Skeletal muscle tissue (tissue), 4 donors: ENCODE measurements around the gene CASTOR1. TPM values are rescaled to one million over a fixed set of nuclear protein-coding genes. Genes with fewer than 3 reads are reported as not detected.
A peak's percentile ranks its signal among the peaks of the same experiment; 100 is the strongest.

Experiments
- H3K27ac ChIP-seq: one replicate; pipeline ENCODE4 v1.7.0; 2013; ENCODE audit warnings: mild to moderate bottlenecking, low read depth, low read length, inconsistent platforms
- H3K27me3 ChIP-seq, 3 donors: one replicate each; pipeline ENCODE4 v1.7.0; 2013; ENCODE audit warnings: low read length in 3 of 3; ENCODE audit not compliant: control insufficient read depth in 3 of 3, insufficient read depth in 3 of 3
- H3K36me3 ChIP-seq, 3 donors: one replicate each; pipeline ENCODE4 v1.7.0; 2013; ENCODE audit warnings: low read length in 3 of 3; ENCODE audit not compliant: control insufficient read depth in 3 of 3, insufficient read depth in 3 of 3
- H3K4me1 ChIP-seq, 3 donors: one replicate each; pipeline ENCODE4 v1.7.0; 2013; ENCODE audit warnings: low read length in 3 of 3, mild to moderate bottlenecking in 3 of 3; ENCODE audit not compliant: control insufficient read depth in 3 of 3, insufficient read depth in 3 of 3
- H3K4me3 ChIP-seq, 3 donors: one replicate each; pipeline ENCODE4 v1.7.0; 2013; ENCODE audit warnings: low read length in 3 of 3
- H3K9ac ChIP-seq, 3 donors: one replicate each; pipeline ENCODE4 v1.7.0; 2013; ENCODE audit warnings: low read length in 3 of 3, mild to moderate bottlenecking in 3 of 3, moderate library complexity in 2 of 3, low read depth in 1 of 3
- H3K9me3 ChIP-seq, 3 donors: one replicate each; pipeline ENCODE4 v1.7.0; 2013; ENCODE audit warnings: low read length in 3 of 3; ENCODE audit not compliant: control insufficient read depth in 3 of 3
- total RNA-seq: library from RNA; depleted of rRNA; stranded (reverse); fragments of >200 nt; gene quantifications from one replicate; pipeline ENCODE4 v1.2.3, GENCODE V29; 2014
- donor health status: Osteomylitis.

CASTOR1 gene
- total RNA-seq, 1 donor from 2014 or later = 2.6 TPM

GRCh38 chr22:30321461-30321860 lies 32.2 kb upstream of the CASTOR1 start:
- Histone ChIP-seq H3K4me3 (no peak overlapping the region), H3K4me1 (peaks cover 39 to 49% (median 44%) of the 10 kb centered on the region in 3 donors), H3K9ac (no peak overlapping the region), H3K36me3 (peaks cover 3 to 5% (median 3%) of the 10 kb centered on the region in 3 donors), H3K27ac (peak overlapping the region; percentile 15), H3K9me3 (no peaks in the 10 kb centered on the region), H3K27me3 (no peaks in the 10 kb centered on the region)

- H3K4me3 ChIP-seq = no peak overlapping the region
- no peak overlapping the region for H3K27ac ChIP-seq
- H3K27me3 ChIP-seq = no peaks in the 10 kb centered on the region
- peaks cover 2 to 3% (median 3%) of the 10 kb centered on the region in 3 donors for H3K36me3 ChIP-seq
- H3K9ac ChIP-seq = no peak overlapping the region
- H3K4me1 ChIP-seq = peaks cover 27 to 42% (median 36%) of the 10 kb centered on the region in 3 donors
- no peaks in the 10 kb centered on the region for H3K9me3 ChIP-seq
Observed at GRCh38 chr22:30320021-30320556, 30.8 kb upstream of the CASTOR1 start.

- H3K9me3 ChIP-seq = no peaks in the 10 kb centered on the region
- H3K36me3 ChIP-seq = peaks cover 2 to 3% (median 3%) of the 10 kb centered on the region in 3 donors
- H3K27me3 ChIP-seq = no peaks in the 10 kb centered on the region
- no peak overlapping the region for H3K9ac ChIP-seq
- H3K4me1 ChIP-seq = peaks cover 20 to 34% (median 27%) of the 10 kb centered on the region in 3 donors
- H3K4me3 ChIP-seq = no peak overlapping the region
- H3K27ac ChIP-seq = no peak overlapping the region
Observed at GRCh38 chr22:30318799-30319419, 29.6 kb upstream of the CASTOR1 start.

GRCh38 chr22:30317778-30318177 lies 28.5 kb upstream of the CASTOR1 start:
- H3K4me3 ChIP-seq = no peak overlapping the region
- peaks cover 19 to 38% (median 27%) of the 10 kb centered on the region in 3 donors for H3K4me1 ChIP-seq
- no peaks in the 10 kb centered on the region for H3K9me3 ChIP-seq
- H3K27me3 ChIP-seq = no peaks in the 10 kb centered on the region
- H3K36me3 ChIP-seq = peaks cover 2 to 3% (median 3%) of the 10 kb centered on the region in 3 donors
- no peak overlapping the region for H3K27ac ChIP-seq
- no peak overlapping the region for H3K9ac ChIP-seq

DNA sequence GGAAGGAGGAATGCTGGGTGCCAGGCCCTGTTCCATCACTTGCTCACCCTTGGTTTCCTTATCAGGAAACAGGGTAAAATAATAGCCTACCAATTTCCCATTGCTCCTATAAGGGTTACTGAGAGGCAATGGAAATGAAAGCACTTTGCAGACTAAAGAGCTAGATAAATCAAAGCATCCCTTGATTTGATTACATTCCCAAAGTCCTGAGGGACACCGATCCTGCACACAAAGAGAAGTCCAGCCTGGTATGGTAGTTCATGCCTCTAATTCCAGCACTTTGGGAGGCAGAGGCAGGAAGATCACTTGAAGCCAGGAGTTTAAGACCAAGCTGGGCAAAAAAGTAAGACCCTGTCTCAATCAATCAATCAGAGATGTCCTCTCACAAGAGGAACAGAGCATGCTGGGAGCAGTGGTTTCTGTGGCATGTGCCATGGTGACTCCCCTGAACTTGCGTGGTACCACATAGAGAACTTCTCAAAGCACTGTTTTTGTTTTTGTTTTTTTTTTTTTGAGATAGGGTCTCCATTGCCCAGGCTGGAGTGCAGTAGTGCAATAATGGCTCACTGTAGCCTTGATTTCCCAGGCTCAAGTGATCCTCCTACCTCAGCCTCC lies 26.8 kb upstream of the CASTOR1 start:
- no peaks in the 10 kb centered on the region for H3K27me3 ChIP-seq
- no peak overlapping the region for H3K27ac ChIP-seq
- peaks cover 25 to 46% (median 35%) of the 10 kb centered on the region in 3 donors for H3K4me1 ChIP-seq

GRCh38 chr22:30314915-30315314 lies 25.6 kb upstream of the CASTOR1 start:
- Histone ChIP-seq H3K36me3 (peaks cover 0 to 3% (median 0%) of the 10 kb centered on the region in 3 donors), H3K9me3 (no peaks in the 10 kb centered on the region), H3K4me3 (no peak overlapping the region), H3K9ac (no peak overlapping the region), H3K27ac (no peak overlapping the region), H3K27me3 (no peaks in the 10 kb centered on the region), H3K4me1 (peaks cover 34 to 46% (median 36%) of the 10 kb centered on the region in 3 donors)

More for the DNA sequence above, 26.8 kb upstream of the CASTOR1 start:
- no peak overlapping the region for H3K9ac ChIP-seq
- no peaks in the 10 kb centered on the region for H3K9me3 ChIP-seq
- peaks cover 2 to 3% (median 3%) of the 10 kb centered on the region in 3 donors for H3K36me3 ChIP-seq
- H3K4me3 ChIP-seq = no peak overlapping the region

DNA sequence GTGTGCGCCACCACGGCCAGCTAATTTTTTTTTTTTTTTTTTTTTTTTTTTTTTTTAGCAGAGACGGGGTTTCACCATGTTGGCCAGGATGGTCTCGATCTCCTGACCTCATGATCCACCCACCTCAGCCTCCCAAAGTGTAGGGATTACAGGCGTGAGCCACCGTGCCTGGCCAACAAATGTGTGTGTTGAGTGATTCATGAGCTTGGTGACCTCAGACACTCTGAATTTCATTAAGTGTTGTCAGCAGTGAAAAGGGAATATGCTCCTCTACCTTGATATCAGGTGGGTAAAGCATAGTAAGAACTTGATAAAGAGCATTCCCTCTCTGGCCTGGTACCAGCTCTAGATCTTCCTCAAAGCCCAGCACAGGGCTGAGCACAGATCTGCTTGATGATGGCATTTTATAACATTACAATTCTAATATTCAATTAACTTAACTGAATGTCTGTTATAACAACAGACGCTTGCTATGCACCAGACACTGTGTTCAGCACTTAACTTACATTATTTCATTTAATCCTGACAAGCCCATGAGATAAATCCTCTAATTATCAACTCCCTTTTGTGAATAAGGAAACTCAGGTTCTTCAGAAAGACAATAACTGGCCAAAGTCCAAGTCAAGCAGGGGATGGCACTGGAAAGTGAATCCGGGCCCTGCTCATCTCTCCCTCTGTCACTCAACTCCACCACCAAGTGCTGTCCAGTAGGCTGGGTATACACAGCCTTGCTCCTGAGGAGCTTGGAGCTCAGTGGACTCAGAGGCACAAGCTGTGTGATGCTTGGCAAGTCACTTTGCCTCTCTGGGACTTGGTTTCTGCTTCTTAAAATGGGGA lies 24.4 kb upstream of the CASTOR1 start:
- H3K9me3 ChIP-seq = no peaks in the 10 kb centered on the region
- no peak overlapping the region for H3K9ac ChIP-seq
- H3K4me3 ChIP-seq = no peak overlapping the region
- H3K27ac ChIP-seq = no peak overlapping the region
- H3K4me1 ChIP-seq = peaks cover 43 to 49% (median 45%) of the 10 kb centered on the region in 3 donors
- no peaks in the 10 kb centered on the region for H3K27me3 ChIP-seq
- H3K36me3 ChIP-seq = no peaks in the 10 kb centered on the region

DNA sequence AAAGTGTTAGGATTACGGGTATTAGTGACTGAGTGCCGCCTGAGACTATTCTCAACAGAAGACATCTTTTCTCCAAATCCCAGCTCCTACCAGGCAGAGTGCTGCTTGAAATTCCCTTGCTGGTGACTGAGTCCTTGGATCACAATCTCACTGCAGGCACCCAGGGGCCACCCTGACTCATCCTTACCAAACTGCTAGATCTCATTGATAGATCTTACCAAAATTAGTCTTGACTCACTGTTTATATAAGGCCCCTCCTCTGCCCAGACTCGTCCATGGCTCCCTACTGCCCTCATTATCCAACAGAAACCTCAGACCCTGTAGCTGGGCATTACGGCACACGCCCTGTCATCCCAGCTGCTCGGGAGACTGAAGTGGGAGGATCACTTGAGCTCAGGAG lies 22.7 kb upstream of the CASTOR1 start:
- Histone ChIP-seq H3K27me3 (no peaks in the 10 kb centered on the region), H3K4me3 (no peak overlapping the region), H3K36me3 (no peaks in the 10 kb centered on the region), H3K4me1 (peaks cover 43 to 53% (median 48%) of the 10 kb centered on the region in 3 donors), H3K9me3 (no peaks in the 10 kb centered on the region), H3K9ac (no peak overlapping the region), H3K27ac (no peak overlapping the region)

DNA sequence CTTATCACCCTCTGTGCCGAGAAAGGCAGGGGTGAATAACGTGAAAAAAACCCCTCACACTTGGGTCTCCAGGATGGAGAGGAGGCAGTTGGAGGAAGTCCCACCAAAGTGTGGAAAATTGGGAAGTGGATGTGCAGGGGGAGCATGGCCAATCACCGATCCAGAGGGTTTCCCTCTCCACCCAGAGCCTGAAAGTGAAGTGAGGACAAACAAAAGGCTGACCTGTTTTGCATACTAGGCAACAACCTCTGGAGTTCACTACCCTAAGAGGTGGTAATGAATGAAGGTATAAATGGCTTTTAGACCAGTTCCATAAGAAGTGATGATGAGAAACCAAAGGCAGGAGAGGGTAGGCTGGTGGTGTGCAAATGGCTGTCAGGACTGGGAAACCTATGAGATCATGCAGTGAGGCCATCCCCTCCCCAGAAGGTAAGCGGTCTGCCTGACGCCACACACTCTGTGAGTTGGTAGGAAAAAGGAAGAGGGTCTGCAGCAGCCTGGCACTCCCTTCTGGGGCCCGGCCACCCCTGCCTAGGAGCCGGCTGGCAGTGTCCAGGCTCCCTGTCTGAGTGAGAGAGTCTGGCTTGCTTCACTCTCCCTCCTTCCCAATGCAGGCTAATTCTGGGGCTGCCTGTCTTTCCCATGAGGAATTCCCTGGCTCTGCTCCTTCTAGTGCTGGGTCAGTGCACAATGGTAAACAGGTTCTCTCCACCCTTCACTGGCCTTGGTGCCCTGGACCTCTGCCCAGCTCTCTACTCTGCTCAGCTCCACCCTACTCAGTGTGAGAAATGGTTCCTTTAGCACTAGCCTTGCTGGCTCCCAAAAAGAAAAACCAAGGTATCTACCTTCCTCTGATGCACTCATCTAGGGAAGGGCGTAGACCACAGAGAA lies 21.8 kb upstream of the CASTOR1 start:
- Histone ChIP-seq H3K4me1 (peaks cover 49 to 56% (median 53%) of the 10 kb centered on the region in 3 donors), H3K4me3 (peak overlapping the region in 2 of 3 donors; percentile 20 to 29), H3K27me3 (no peaks in the 10 kb centered on the region), H3K9ac (peak overlapping the region in 2 of 3 donors; percentile 26 to 47), H3K36me3 (no peaks in the 10 kb centered on the region), H3K9me3 (no peaks in the 10 kb centered on the region), H3K27ac (no peak overlapping the region)
